GM12873 (cell line): ENCODE data around the gene OR5AC2.

Experiments used
- TF ChIP-seq, protein P1 (sequence below): IDR thresholded peaks from 2 replicates; pipeline ENCODE4 v1.5.1; 2012; ENCODE audit warnings: low read depth, mild to moderate bottlenecking, moderate library complexity, low read length, control low read depth; ENCODE audit not compliant: insufficient read depth; ENCODE audit errors: missing control alignments

The OR5AC2 gene

DNA sequence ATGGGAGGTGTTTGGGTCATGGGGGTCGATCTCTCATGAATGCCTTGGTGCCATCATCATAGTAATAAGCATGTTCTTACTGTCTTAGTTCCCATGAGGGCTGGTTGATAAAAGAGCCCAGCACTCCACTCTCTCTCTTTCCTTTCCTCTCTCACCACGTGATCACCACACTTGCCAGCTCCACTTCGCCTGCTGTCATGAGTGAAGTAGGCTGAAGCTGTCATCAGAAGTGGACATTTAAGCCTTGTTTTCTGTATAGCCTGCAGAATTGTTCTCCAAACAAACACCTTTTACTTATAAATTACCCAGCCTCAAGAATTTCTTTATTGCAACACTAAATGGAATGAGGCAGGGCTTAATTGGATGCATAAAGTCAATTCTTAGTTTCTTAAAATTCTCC is 49.7 kb downstream of the OR5AC2 start:
- TF ChIP-seq, protein P1, sequence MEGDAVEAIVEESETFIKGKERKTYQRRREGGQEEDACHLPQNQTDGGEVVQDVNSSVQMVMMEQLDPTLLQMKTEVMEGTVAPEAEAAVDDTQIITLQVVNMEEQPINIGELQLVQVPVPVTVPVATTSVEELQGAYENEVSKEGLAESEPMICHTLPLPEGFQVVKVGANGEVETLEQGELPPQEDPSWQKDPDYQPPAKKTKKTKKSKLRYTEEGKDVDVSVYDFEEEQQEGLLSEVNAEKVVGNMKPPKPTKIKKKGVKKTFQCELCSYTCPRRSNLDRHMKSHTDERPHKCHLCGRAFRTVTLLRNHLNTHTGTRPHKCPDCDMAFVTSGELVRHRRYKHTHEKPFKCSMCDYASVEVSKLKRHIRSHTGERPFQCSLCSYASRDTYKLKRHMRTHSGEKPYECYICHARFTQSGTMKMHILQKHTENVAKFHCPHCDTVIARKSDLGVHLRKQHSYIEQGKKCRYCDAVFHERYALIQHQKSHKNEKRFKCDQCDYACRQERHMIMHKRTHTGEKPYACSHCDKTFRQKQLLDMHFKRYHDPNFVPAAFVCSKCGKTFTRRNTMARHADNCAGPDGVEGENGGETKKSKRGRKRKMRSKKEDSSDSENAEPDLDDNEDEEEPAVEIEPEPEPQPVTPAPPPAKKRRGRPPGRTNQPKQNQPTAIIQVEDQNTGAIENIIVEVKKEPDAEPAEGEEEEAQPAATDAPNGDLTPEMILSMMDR = no peak
